ENCODE measurements around the gene UBE2I. TPM values are rescaled to one million over a fixed set of nuclear protein-coding genes. Genes with fewer than 3 reads are reported as not detected.

Gene UBE2I
- total RNA-seq, 6 experiments from 2014 or later = 25.0 to 48.0 (median 39.3) TPM

DNA sequence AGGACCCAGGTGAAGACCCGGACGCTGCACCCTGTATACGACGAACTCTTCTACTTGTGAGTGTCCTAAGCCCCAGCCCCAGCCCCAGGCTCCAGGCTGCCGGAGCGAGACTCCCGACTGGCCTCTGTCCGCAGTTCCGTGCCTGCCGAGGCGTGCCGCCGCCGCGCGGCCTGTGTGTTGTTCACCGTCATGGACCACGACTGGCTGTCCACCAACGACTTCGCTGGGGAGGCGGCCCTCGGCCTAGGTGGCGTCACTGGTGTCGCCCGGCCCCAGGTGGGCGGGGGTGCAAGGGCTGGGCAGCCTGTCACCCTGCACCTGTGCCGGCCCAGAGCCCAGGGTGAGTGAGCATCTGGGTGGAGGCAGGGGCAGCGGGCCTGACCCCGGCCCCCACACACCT is 38.5 kb downstream of the UBE2I start:
- ATAC-seq = no peak

DNA sequence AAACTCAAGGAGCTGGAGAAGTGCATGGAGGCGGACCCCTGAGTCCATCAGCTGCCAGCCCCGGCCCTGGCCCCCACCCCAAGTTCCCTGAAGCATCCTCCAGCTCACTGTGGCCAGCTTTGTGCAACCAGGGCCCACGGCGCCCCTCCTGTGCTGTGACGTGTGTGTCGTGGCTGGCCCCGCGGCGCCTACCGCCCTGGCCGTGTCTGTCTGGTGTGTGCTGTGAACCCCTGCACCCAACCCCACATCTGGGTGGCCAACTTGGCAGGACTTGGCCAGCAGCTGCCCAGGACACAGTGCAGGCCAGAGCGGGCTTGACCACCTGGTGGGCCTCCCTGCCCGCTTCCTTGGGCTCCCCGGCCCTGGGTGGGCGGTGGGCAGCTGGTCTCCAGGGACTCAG is 39.0 kb downstream of the UBE2I start:
- ATAC-seq (no peak), DNase-seq (no peak)
- Histone ChIP-seq H3K27me3 (no peaks in the 10 kb centered on the region), H3K36me3 (no peaks in the 10 kb centered on the region), H3K4me1 (peaks cover 0 to 30% (median 14%) of the 10 kb centered on the region in 4 donors), H3K27ac (no peak overlapping the region), H3K4me3 (no peak overlapping the region), H3K9me3 (no peaks in the 10 kb centered on the region)
- TF ChIP-seq, protein P1, sequence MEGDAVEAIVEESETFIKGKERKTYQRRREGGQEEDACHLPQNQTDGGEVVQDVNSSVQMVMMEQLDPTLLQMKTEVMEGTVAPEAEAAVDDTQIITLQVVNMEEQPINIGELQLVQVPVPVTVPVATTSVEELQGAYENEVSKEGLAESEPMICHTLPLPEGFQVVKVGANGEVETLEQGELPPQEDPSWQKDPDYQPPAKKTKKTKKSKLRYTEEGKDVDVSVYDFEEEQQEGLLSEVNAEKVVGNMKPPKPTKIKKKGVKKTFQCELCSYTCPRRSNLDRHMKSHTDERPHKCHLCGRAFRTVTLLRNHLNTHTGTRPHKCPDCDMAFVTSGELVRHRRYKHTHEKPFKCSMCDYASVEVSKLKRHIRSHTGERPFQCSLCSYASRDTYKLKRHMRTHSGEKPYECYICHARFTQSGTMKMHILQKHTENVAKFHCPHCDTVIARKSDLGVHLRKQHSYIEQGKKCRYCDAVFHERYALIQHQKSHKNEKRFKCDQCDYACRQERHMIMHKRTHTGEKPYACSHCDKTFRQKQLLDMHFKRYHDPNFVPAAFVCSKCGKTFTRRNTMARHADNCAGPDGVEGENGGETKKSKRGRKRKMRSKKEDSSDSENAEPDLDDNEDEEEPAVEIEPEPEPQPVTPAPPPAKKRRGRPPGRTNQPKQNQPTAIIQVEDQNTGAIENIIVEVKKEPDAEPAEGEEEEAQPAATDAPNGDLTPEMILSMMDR (IDR thresholded peaks at IDR 0.05) = no peak
- TF ChIP-seq POLR2A (IDR thresholded peaks at IDR 0.05) = no peak
- WGBS (ENCODE audit: insufficient coverage, low coverage, low lambda C conversion rate, missing lambda C conversion rate) = 83% methylated on average over 2 of the region's 15 CpGs
- intact Hi-C loops (cut with DNase I) = no loop called here

More for the DNA sequence above, 38.5 kb downstream of the UBE2I start:
- H3K27ac ChIP-seq = no peak overlapping the region
- WGBS (ENCODE audit: insufficient coverage, low coverage, low lambda C conversion rate, missing lambda C conversion rate) = no CpG with 5 or more reads among the region's 29 CpGs
- H3K27me3 ChIP-seq = no peaks in the 10 kb centered on the region
- H3K4me1 ChIP-seq = peaks cover 0 to 27% (median 13%) of the 10 kb centered on the region in 4 donors
- H3K4me3 ChIP-seq = no peak overlapping the region
- TF ChIP-seq POLR2A (IDR thresholded peaks at IDR 0.05) = no peak
- TF ChIP-seq, protein P1 (IDR thresholded peaks at IDR 0.05) = no peak
- intact Hi-C loops (cut with DNase I) = no loop called here
- no peaks in the 10 kb centered on the region for H3K36me3 ChIP-seq
- H3K9me3 ChIP-seq = no peaks in the 10 kb centered on the region
- DNase-seq = no peak

DNA sequence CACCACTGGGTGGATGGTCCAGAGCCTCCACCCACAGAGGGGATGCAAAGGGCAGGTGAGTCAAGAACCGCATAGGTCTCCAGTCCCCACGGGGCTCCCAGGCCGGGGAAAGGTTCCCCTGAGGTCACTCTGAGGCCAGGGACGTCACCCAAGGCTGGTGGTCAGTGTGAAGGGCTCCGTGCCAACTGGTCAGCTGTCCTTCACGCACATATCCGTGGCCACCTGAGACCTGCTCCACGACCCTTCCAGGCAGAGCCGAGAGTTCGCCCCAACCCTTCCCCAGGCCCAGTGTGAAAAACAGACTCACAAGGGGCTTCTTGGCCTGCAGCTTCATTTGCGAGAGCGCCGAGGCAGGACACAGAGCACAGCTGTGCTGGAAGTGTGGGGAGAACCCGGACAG is 39.5 kb downstream of the UBE2I start:
- H3K27me3 ChIP-seq = no peaks in the 10 kb centered on the region
- no peak overlapping the region for H3K4me3 ChIP-seq
- TF ChIP-seq, protein P1 (IDR thresholded peaks at IDR 0.05) = no peak
- no peak for TF ChIP-seq POLR2A (IDR thresholded peaks at IDR 0.05)
- intact Hi-C loops (cut with DNase I) = no loop called here
- ATAC-seq (no peak), DNase-seq (no peak)
- no peaks in the 10 kb centered on the region for H3K9me3 ChIP-seq
- H3K27ac ChIP-seq = no peak overlapping the region
- H3K36me3 ChIP-seq = no peaks in the 10 kb centered on the region
- peaks cover 0 to 28% (median 13%) of the 10 kb centered on the region in 4 donors for H3K4me1 ChIP-seq
- WGBS (ENCODE audit: insufficient coverage, low coverage, low lambda C conversion rate, missing lambda C conversion rate) = no CpG with 5 or more reads among the region's 14 CpGs

DNA sequence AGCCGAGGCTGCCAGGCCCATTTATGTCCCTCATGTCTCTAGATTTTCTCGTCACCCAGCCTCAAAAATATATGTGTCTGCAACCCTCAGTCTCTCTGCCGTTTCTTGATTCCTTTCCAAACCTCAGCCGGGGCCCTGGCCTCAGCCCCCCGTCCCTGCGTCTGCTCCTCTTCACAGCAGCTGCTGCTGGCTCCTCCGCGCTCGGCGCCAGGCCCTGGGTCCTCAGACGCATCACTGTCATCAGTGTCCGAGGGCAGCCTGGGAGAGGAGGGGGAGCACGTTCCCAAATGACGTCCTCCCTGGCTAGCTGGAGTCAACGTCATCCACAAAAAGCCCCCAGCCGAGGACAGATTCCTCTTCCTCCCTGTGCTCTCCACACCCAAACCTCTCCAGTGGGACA is 39.9 kb downstream of the UBE2I start:
- no peak for ATAC-seq
- no peaks in the 10 kb centered on the region for H3K36me3 ChIP-seq
- WGBS (ENCODE audit: insufficient coverage, low coverage, low lambda C conversion rate, missing lambda C conversion rate) = 60% methylated on average over 4 of the region's 16 CpGs
- TF ChIP-seq POLR2A (IDR thresholded peaks at IDR 0.05) = no peak
- TF ChIP-seq, protein P1 (IDR thresholded peaks at IDR 0.05) = no peak
- intact Hi-C loops (cut with DNase I) = no loop called here
- no peak overlapping the region for H3K27ac ChIP-seq
- no peak for DNase-seq
- no peaks in the 10 kb centered on the region for H3K9me3 ChIP-seq
- no peaks in the 10 kb centered on the region for H3K27me3 ChIP-seq
- H3K4me3 ChIP-seq = no peak overlapping the region
- peaks cover 0 to 26% (median 12%) of the 10 kb centered on the region in 4 donors for H3K4me1 ChIP-seq

DNA sequence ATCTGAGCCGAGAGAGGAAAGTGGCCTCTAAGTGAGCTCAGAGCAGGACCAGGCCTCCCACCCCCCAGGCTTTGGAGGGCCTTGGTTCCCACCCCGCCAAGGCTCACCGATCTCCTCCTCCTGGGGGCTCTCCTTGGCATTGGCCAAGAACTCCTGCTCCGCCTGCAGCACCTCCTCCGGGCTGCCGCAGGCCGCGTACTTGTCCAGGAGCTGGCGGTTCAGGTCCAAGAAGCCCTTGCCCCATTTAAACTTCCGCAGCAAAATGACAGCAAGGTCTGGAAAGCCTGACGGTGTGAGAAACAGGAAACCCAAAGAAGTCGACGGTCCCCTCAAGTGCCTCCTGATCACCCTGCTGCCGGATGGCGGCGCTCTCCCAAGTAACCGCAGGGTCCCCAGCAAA is 40.5 kb downstream of the UBE2I start:
- no peaks in the 10 kb centered on the region for H3K9me3 ChIP-seq
- H3K4me3 ChIP-seq = no peak overlapping the region
- no peak for DNase-seq
- no peak for ATAC-seq
- no peaks in the 10 kb centered on the region for H3K27me3 ChIP-seq
- TF ChIP-seq, protein P1 (IDR thresholded peaks at IDR 0.05) = no peak
- no peak for TF ChIP-seq POLR2A (IDR thresholded peaks at IDR 0.05)
- H3K27ac ChIP-seq = no peak overlapping the region
- H3K36me3 ChIP-seq = no peaks in the 10 kb centered on the region
- intact Hi-C loops (cut with DNase I) = no loop called here
- WGBS (ENCODE audit: insufficient coverage, low coverage, low lambda C conversion rate, missing lambda C conversion rate) = 76% methylated on average over 5 of the region's 17 CpGs
- peaks cover 0 to 26% (median 12%) of the 10 kb centered on the region in 4 donors for H3K4me1 ChIP-seq
